Hepatocyte (in vitro differentiated cells): ENCODE results near the gene UGP2.

Source experiments
- CTCF ChIP-seq: fragments of 200-600 bp; sonication (generic); IDR thresholded peaks from 2 replicates; pipeline ENCODE4 v1.5.1; 2016; ENCODE audit warnings: antibody characterized with exemption, mild to moderate bottlenecking; ENCODE audit not compliant: poor library complexity
- EZH2 ChIP-seq: fragments of 200-600 bp; sonication (generic); IDR thresholded peaks from 2 replicates; pipeline ENCODE4 v1.6.1; 2016; ENCODE audit warnings: antibody characterized with exemption, mild to moderate bottlenecking, borderline replicate concordance

DNA sequence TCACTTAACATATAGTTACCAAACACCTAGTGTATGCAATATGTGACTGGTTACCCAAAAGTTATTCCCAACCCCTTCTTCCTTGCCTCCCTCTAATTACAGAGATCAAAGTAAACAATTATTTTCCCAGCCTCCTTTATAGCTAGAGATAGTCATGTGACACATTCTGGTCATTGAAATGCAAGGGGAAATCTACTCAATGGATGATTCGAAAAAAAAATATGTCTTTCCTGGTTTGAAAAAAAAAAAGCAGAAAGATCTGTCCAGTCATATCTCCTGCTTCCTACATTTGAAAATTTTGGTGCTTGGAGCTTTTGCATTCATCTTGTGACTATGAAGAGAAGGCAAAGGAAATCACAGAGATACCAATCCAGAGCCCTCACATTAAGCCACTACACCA is 27.6 kb upstream of the UGP2 start:
- TF ChIP-seq CTCF (no peak), EZH2 (no peak)
